Measurements from ENCODE around the gene CDH13.
A peak's percentile ranks its signal among the peaks of the same experiment; 100 is the strongest.

Gene CDH13

DNA sequence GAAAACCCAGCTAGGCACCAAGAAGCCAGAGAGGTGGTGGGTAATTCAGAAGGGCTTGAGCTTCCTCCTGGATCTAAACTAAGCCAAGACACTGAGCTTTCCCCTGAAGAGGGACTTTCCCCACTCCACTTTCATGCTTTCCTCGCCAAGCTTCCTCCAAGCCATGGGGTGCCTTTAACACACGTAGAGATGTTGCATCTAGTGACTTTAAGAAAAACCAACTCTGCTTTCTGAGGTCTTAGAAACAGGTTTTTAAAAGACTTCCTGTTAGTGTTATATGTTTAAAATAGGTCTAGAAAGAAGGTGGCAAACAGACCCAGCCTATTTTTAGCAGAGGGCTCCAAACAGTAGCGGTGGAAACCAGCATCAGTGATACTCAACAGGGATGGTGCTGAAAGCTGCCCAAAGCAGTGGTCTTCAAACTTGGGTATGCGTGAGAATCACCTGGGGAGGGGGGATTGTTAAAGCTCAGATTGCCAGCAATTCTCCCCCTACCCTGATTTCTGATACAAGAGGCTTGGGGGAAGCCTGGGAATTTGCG, 585.6 kb downstream of the CDH13 start:
- TF ChIP-seq, protein P1, sequence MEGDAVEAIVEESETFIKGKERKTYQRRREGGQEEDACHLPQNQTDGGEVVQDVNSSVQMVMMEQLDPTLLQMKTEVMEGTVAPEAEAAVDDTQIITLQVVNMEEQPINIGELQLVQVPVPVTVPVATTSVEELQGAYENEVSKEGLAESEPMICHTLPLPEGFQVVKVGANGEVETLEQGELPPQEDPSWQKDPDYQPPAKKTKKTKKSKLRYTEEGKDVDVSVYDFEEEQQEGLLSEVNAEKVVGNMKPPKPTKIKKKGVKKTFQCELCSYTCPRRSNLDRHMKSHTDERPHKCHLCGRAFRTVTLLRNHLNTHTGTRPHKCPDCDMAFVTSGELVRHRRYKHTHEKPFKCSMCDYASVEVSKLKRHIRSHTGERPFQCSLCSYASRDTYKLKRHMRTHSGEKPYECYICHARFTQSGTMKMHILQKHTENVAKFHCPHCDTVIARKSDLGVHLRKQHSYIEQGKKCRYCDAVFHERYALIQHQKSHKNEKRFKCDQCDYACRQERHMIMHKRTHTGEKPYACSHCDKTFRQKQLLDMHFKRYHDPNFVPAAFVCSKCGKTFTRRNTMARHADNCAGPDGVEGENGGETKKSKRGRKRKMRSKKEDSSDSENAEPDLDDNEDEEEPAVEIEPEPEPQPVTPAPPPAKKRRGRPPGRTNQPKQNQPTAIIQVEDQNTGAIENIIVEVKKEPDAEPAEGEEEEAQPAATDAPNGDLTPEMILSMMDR (IDR thresholded peaks at IDR 0.05) = no peak
- TF ChIP-seq ZFX (IDR thresholded peaks at IDR 0.05; ENCODE audit: borderline replicate concordance) = no peak
- H3K27ac ChIP-seq = no peak overlapping the region

DNA sequence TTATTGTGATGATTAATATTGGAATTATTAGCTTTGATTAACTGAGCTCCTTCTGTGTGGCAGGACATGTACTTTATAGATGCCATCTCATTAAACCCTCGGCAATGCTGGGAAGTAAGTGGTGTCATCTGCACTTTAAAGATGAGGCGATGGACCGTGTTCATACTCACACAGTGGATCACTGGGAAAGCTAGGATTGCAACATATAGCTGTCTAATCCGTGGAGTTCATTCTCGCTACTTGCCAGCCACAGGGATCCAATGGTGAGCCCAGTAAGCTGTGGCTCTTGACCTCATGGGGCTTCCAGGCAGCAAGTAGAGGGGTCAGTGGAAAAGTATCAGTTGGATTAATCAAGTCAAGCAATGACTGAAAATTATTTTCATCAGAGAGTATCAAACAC, 587.9 kb downstream of the CDH13 start:
- no peak for TF ChIP-seq ZFX (IDR thresholded peaks at IDR 0.05; ENCODE audit: borderline replicate concordance)
- TF ChIP-seq, protein P1 (IDR thresholded peaks at IDR 0.05) = no peak
- H3K27ac ChIP-seq = no peak overlapping the region

DNA sequence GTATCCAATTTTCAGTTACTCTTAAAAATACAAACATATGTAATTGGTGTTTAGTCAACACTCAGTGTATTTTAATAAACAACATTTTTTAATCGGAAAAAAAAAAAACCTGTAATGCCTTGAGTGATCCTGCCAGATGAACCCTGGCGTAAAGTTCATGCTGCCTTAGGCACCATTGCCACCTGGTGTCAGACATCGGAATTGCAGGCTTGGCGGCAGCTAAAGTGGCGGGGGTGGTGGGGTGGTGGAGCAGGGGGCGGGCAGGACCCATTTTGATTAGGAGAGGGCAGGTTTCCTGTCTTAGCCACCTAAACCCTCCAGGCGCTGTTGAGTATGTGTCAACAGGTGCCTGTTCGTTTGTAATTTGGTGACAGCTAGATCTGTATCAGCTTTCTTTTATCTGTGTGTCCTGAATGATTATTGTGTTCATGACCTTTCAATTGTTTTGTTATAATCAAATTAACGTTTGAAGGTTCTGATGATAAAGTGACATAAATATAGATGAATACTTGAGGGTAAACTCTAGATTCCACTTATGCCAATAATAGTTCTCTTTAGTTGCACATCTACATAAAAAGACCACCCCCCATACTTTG, 588.7 kb downstream of the CDH13 start:
- TF ChIP-seq, protein P1 (IDR thresholded peaks at IDR 0.05) = peak; percentile 85
- TF ChIP-seq ZFX (IDR thresholded peaks at IDR 0.05; ENCODE audit: borderline replicate concordance) = no peak
- no peak overlapping the region for H3K27ac ChIP-seq

DNA sequence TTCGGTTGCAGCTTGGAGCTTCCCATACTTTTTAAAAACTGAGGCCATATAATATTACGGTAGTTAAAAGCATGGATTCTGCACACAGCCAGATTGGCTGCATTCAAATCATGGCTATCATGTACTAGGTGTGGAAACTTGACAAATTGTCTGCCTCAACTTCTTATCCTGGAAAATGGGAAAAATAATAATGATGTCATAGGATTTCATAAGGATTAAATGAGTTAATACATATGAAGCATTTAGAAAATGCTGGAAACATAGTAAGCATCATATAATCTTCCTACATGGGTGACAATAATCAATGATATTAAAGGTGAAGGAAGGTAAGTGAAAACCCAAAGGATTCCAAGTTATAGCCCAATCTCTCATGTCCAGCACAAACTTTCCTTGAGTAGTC, 592.5 kb downstream of the CDH13 start:
- TF ChIP-seq ZFX (IDR thresholded peaks at IDR 0.05; ENCODE audit: borderline replicate concordance) = no peak
- TF ChIP-seq, protein P1 (IDR thresholded peaks at IDR 0.05) = no peak
- no peak overlapping the region for H3K27ac ChIP-seq

DNA sequence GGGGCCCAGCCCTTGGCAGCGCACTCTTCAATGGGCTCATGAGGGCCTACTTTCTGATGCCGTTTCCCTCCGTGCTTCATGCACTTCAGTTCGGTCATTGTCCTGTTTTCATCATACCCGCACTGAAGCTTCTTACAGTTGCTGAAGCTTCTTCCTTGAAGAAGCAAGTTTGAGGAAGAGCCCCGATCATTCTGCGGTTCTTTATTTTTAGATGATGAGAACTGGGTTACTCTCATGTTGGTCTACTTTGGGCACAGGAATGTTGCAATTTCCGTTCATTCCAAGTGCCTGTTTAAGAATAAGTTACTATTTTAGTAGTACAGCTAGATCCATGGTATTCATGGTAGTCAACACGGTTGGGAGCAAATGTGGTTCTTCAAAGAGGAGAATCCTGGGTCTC, 593.3 kb downstream of the CDH13 start:
- no peak overlapping the region for H3K27ac ChIP-seq
- TF ChIP-seq, protein P1 (IDR thresholded peaks at IDR 0.05) = no peak
- no peak for TF ChIP-seq ZFX (IDR thresholded peaks at IDR 0.05; ENCODE audit: borderline replicate concordance)

DNA sequence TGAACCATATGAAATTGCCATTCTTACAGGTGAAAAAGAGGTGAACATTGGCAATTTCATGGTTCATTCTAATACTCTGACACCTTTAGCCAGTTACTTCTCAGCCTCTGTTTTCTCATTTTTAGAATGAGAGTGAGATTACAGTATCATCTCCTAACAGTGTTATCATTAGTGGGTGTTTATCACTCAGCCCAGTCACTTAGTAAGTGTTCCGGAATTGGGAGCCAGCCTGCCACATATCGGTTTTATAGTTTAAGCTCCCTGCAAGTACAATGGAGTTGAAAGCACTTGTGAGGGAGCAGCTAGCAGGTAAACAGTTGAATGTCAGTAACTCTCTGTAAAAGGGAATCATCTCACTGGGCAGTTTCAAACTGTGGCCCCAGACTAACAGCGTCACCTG, 597.9 kb downstream of the CDH13 start:
- no peak overlapping the region for H3K27ac ChIP-seq
- no peak for TF ChIP-seq ZFX (IDR thresholded peaks at IDR 0.05; ENCODE audit: borderline replicate concordance)
- TF ChIP-seq, protein P1 (IDR thresholded peaks at IDR 0.05) = no peak

DNA sequence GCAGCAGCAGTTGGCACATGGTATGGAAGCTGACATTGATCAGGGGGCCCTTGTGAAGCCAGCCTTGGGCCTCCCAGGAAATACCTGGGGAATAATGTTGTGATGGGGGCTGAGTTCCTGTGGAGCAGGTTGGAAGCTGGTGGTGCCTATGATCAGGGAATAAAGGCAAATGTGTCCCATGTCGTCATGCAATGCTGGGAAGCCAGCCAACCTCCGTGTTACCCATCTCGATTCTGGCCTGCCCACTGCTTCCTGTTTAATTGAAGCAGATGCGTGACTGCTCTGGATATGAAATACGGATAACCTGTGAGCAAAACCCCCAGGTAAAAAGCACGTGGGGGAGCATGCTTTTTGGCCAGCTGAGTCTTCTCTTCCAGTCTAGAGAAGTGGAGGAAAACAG, 600.6 kb downstream of the CDH13 start:
- TF ChIP-seq ZFX (IDR thresholded peaks at IDR 0.05; ENCODE audit: borderline replicate concordance) = no peak
- TF ChIP-seq, protein P1 (IDR thresholded peaks at IDR 0.05) = no peak
- H3K27ac ChIP-seq = no peak overlapping the region
